Coronary artery (tissue), 2 donors: ENCODE results near the gene TCF12.

Experiments
- DNase-seq: peaks from one replicate; pipeline ENCODE4 v3.0.0-alpha.2; 2017; ENCODE audit warnings: low spot score
- H3K27ac ChIP-seq, 2 donors: fragments of 200-600 bp; sonication (generic); one replicate each; pipeline ENCODE4 v1.5.1; 2016 to 2019
- H3K4me3 ChIP-seq: fragments of 200-600 bp; sonication (generic); 2 replicates; pipeline ENCODE4 v1.5.1; 2016; ENCODE audit warnings: mild to moderate bottlenecking, moderate library complexity
- TF ChIP-seq, protein P1 (sequence below): fragments of 200-600 bp; sonication (generic); IDR thresholded peaks from one replicate; pipeline ENCODE4 v1.5.1; 2019; ENCODE audit warnings: antibody characterized with exemption

TCF12 gene

DNA sequence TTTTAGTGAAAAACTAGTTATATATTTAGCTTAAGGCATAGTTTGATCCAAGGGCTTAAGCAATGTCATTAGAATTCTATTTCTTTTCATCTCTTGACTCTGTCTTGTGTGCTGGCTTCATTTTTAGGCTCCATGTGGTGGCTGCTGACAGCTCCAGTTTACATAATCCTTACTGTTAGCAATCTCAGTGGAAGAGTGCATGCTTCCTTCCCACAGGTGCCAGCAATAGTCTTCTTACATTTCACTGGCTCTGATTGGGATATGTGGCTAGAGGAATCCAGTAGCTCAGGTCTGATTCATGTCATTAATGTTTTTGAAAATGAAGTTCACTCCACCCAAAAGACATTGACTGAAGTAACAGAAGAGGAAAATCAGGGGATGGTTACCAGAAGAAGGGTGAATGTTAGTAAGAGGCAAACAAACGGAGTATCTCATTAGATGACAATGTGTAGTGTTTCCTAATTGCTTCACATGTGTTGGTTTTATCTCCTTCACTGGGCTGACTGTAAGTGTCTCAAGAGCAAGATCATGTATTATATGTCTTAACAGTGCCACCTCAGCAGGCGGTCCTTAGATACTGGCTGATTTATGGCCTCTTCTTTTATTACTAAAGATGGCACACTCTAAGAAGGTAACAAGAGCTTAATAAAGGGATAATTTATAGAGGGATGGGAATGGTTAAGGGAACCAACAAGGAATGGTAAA, 25.6 kb upstream of the TCF12 start:
- Histone ChIP-seq H3K4me3 (no peak overlapping the region), H3K27ac (no peak overlapping the region)
- TF ChIP-seq, protein P1, sequence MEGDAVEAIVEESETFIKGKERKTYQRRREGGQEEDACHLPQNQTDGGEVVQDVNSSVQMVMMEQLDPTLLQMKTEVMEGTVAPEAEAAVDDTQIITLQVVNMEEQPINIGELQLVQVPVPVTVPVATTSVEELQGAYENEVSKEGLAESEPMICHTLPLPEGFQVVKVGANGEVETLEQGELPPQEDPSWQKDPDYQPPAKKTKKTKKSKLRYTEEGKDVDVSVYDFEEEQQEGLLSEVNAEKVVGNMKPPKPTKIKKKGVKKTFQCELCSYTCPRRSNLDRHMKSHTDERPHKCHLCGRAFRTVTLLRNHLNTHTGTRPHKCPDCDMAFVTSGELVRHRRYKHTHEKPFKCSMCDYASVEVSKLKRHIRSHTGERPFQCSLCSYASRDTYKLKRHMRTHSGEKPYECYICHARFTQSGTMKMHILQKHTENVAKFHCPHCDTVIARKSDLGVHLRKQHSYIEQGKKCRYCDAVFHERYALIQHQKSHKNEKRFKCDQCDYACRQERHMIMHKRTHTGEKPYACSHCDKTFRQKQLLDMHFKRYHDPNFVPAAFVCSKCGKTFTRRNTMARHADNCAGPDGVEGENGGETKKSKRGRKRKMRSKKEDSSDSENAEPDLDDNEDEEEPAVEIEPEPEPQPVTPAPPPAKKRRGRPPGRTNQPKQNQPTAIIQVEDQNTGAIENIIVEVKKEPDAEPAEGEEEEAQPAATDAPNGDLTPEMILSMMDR = no peak
- no peak for DNase-seq

DNA sequence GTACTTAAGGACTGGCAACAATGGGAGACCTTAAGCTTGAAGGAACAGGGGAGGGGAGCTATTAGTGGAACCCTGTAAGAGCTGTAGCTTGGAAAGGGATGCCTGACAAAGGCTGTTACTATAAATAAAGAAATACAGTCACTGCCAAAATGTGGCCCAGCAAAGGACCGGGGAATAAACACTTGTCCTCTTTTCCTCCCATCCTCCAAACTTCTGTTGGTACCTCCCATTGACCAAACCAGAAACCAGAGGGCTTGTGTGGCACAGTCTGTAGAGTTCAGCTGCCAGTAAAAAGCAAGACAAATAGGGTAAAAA, 25.1 kb upstream of the TCF12 start:
- no peak for DNase-seq
- H3K4me3 ChIP-seq = no peak overlapping the region
- TF ChIP-seq, protein P1 = no peak
- no peak overlapping the region for H3K27ac ChIP-seq

DNA sequence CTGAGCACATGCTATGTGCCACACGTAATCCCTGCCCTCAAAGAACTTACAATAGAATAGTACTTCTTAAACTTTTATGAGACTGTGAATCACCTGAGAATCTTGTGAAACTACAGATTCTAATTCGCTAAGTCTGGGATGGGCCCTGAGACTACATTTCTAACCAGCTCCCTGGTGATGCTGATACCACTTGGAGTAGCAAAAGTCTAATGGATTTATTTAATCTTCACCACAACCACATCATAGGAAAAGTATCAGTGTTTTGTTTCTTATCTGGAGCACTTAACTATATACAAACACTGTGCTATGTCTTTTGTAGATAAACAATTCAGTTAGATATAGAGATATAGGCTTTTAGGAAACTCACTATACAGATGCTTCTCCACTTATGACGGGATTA, 23.8 kb upstream of the TCF12 start:
- no peak for DNase-seq
- TF ChIP-seq, protein P1 = no peak
- Histone ChIP-seq H3K27ac (no peak overlapping the region), H3K4me3 (no peak overlapping the region)

DNA sequence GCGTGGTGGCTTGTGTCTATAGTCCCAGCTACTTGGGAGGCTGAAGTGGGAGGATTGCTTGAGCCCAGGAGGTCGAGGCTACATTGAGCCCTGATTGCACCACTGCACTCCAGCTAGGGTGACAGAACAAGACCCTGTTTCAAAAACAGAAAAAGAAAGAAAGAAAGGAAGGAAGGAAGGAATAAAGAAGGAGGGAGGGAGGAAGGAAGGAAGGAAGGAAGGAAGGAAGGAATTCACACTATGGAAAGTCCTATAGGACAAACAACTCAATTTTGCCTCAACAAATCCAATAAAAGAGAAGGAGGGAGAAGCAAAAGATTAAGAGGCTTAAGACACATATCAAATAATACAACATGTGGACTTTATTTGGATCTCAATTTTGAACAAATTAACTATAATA, 16.5 kb upstream of the TCF12 start:
- TF ChIP-seq, protein P1 = no peak
- DNase-seq = no peak
- H3K27ac ChIP-seq = no peak overlapping the region

DNA sequence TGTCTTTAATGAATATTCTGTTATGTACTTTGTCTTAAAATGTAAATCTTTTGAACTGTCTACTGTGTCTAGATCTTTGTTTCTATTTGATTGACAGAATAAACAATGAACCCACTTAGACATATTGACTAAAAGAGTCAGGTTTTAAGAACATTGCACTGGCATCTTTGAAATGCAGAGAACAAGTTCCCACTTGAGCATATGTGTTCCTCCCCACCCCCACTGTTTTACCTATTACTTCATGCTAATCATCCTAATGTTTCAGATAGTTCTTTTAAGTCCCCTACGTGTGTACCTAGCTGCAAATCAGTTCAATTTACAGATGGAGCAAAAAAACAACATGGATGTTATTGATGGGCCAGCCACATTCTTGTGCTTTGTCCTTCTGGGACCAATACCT, 11.7 kb upstream of the TCF12 start:
- Histone ChIP-seq H3K27ac (no peak overlapping the region), H3K4me3 (no peak overlapping the region)
- TF ChIP-seq, protein P1 = no peak
- no peak for DNase-seq

More for the DNA sequence above, 16.5 kb upstream of the TCF12 start:
- no peak overlapping the region for H3K4me3 ChIP-seq

DNA sequence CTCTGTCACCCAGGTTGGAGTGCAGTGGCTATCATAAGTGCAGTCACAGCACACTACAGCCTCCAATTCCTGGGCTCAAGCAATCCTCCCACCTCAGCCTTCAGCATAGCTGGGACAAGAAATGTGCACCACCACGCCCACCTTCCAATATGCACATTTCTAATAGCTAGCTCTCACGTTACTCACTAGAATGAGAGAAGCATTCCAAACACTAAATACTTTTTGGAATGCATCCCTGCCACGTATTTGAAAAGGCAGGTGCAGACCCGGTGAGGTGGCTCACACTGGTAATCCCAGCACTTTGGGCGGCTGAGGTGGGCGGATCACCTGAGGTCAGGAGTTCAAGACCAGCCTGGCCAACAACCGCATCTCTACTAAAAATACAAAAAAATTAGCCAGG, 7.6 kb upstream of the TCF12 start:
- no peak overlapping the region for H3K27ac ChIP-seq
- DNase-seq = no peak
- TF ChIP-seq, protein P1 = no peak
- H3K4me3 ChIP-seq = no peak overlapping the region

DNA sequence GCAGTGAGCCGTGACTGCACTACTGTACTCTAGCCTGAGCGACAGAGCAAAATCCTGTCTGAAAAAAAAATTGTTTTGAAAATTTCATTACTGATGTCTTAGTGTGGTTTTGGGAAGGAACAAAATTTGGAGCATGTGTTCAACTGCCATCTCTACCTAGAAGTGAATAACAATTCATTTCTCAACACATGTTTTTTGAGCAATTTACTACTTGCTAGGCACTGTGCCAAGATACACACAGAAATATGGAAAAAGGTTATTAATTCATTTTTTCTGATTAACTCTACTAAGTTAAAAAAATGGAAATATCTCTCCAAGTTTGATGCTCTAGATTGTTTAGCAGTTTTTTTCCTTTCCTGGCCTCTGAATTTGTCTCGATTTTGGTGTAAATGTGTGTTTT, 5.2 kb upstream of the TCF12 start:
- TF ChIP-seq, protein P1 = no peak
- peak overlapping the region; percentile 20 for H3K4me3 ChIP-seq
- no peak for DNase-seq
- H3K27ac ChIP-seq = peak overlapping the region in 1 of 2 donors; percentile 53
